Measurements from ENCODE around the gene RALGAPA2.

GRCh38 chr20:20344476-20344875 is 368.0 kb downstream of the RALGAPA2 start:
- no peak for TF ChIP-seq EZH2phosphoT487 (IDR thresholded peaks at IDR 0.05; ENCODE audit: borderline replicate concordance, low read depth)
- no peak for TF ChIP-seq TAF1 (IDR thresholded peaks at IDR 0.05; ENCODE audit: borderline replicate concordance, low read depth, low read length)
- TF ChIP-seq, protein P1, sequence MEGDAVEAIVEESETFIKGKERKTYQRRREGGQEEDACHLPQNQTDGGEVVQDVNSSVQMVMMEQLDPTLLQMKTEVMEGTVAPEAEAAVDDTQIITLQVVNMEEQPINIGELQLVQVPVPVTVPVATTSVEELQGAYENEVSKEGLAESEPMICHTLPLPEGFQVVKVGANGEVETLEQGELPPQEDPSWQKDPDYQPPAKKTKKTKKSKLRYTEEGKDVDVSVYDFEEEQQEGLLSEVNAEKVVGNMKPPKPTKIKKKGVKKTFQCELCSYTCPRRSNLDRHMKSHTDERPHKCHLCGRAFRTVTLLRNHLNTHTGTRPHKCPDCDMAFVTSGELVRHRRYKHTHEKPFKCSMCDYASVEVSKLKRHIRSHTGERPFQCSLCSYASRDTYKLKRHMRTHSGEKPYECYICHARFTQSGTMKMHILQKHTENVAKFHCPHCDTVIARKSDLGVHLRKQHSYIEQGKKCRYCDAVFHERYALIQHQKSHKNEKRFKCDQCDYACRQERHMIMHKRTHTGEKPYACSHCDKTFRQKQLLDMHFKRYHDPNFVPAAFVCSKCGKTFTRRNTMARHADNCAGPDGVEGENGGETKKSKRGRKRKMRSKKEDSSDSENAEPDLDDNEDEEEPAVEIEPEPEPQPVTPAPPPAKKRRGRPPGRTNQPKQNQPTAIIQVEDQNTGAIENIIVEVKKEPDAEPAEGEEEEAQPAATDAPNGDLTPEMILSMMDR (IDR thresholded peaks at IDR 0.05): no peak
- TF ChIP-seq MAX (IDR thresholded peaks at IDR 0.05; ENCODE audit: low read depth): no peak
- TF ChIP-seq GABPA (IDR thresholded peaks at IDR 0.05; ENCODE audit: low read depth): no peak
- no peak for TF ChIP-seq RAD21 (IDR thresholded peaks at IDR 0.05; ENCODE audit: low read length)
- no peak for TF ChIP-seq JUND (IDR thresholded peaks at IDR 0.05)
- TF ChIP-seq SIN3A (IDR thresholded peaks at IDR 0.05; ENCODE audit: borderline replicate concordance, low read depth, low read length): no peak
